HG02884 (cell line): ENCODE data around the gene GNPTAB.

ENCODE experiments used
- ATAC-seq: cut with Tn5 transposase; IDR thresholded peaks from one replicate; pipeline ENCODE4 v1.9.1; 2021; ENCODE audit warnings: mild to moderate bottlenecking, moderate library complexity; ENCODE audit not compliant: unreplicated experiment

The GNPTAB gene

GRCh38 chr12:101697930-101698799 is 132.6 kb downstream of the GNPTAB start:
- peak; percentile 19 for ATAC-seq

GRCh38 chr12:101697197-101697929 is 133.4 kb downstream of the GNPTAB start, which contains the start of gene CHPT1:
Gene CHPT1, plus strand, starts transcription at chr12:101697640. Its CDS starts 222 bp downstream, at chr12:101697862.
- ATAC-seq = peak; percentile 59

GRCh38 chr12:101696251-101697196 is 134.2 kb downstream of the GNPTAB start:
- no peak for ATAC-seq

GRCh38 chr12:101695706-101696105 is 135.1 kb downstream of the GNPTAB start:
- ATAC-seq = no peak
